Measurements from ENCODE around the gene IGF1.

DNA sequence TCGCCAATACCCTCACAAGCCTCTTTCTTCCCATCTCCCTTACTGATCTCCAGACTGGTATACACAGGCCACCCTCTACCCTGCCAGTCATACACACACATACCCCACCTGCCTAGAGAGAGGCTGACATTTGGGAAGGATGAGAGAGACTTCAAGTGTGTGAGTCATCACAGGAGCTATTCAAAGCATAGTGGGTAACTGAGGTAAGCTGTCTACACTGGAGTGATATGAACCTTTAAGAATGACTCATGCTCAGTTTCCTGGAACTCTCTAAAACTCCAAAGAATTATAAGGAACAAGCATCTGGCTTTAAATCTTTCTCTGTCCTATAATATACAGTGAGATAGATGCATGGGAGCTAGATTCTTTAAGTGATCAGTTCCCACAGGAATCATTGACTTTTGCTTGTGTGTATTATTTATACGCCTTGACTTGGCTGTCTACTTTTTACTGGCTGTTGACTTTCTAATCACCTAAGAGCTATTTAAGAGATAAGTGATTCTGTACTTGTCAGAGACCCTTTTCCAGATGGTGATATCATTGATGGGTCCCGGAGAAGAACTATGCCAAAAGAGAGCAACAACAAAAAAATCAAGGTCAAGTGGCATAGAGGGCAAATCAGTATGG is 5.8 kb downstream of the IGF1 start:
- TF ChIP-seq, protein P1, sequence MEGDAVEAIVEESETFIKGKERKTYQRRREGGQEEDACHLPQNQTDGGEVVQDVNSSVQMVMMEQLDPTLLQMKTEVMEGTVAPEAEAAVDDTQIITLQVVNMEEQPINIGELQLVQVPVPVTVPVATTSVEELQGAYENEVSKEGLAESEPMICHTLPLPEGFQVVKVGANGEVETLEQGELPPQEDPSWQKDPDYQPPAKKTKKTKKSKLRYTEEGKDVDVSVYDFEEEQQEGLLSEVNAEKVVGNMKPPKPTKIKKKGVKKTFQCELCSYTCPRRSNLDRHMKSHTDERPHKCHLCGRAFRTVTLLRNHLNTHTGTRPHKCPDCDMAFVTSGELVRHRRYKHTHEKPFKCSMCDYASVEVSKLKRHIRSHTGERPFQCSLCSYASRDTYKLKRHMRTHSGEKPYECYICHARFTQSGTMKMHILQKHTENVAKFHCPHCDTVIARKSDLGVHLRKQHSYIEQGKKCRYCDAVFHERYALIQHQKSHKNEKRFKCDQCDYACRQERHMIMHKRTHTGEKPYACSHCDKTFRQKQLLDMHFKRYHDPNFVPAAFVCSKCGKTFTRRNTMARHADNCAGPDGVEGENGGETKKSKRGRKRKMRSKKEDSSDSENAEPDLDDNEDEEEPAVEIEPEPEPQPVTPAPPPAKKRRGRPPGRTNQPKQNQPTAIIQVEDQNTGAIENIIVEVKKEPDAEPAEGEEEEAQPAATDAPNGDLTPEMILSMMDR (IDR thresholded peaks at IDR 0.05; ENCODE audit: low read depth, low read length, poor library complexity, severe bottlenecking): no peak
- TF ChIP-seq EZH2phosphoT487 (IDR thresholded peaks at IDR 0.05; ENCODE audit: borderline replicate concordance, low read length): no peak

Measured in DOHH2 (cell line).